Panc1 (cell line): ENCODE results near the gene TSSC4. TPM values are rescaled to one million over a fixed set of nuclear protein-coding genes. Genes with fewer than 3 reads are reported as not detected.

ENCODE experiments used
- ATAC-seq: fragments of 200-7000 bp; cut with Tn5 transposase; 2 replicates; pipeline ENCODE4 v1.9.1; 2020; ENCODE audit warnings: mild to moderate bottlenecking, moderate library complexity
- BruUV-seq: library from RNA; stranded (reverse); fragments of 400-500 nt; replicated peaks from 2 replicates; lab custom pipeline; 2021; lab: Mats Ljungman, UMichigan
- CTCF ChIA-PET: fragments of 300-600 bp; sonication (Branson Sonifier 250); formaldehyde crosslinking; loops from one replicate; lab custom pipeline; 2022; ENCODE audit warnings: antibody characterized with exemption; lab: Charles Lee
- POLR2A ChIA-PET: fragments of 300-600 bp; sonication (Branson Sonifier 250); formaldehyde crosslinking; loops from one replicate; lab custom pipeline; 2022; ENCODE audit warnings: antibody characterized with exemption; lab: Charles Lee
- DNase-seq: peaks from one replicate; pipeline ENCODE4 v3.0.0-alpha.2; 2010; ENCODE audit warnings: low read depth, low spot score
- H3K27ac ChIP-seq: 2 replicates; pipeline ENCODE4 v1.5.1; 2011; ENCODE audit warnings: mild to moderate bottlenecking, low read length, inconsistent platforms
- H3K27me3 ChIP-seq: fragments of 200-500 bp; sonication (Bioruptor generic); 2 replicates; pipeline ENCODE4 v1.6.0; 2014; ENCODE audit warnings: low read length, inconsistent platforms; ENCODE audit not compliant: control insufficient read depth, insufficient read depth
- H3K36me3 ChIP-seq: fragments of 200-500 bp; sonication (Bioruptor generic); 2 replicates; pipeline ENCODE4 v1.5.1; 2014; ENCODE audit warnings: inconsistent platforms, mild to moderate bottlenecking, low read length, moderate library complexity; ENCODE audit not compliant: control insufficient read depth, insufficient read depth
- H3K4me1 ChIP-seq: 2 replicates; pipeline ENCODE4 v1.5.1; 2011; ENCODE audit warnings: inconsistent platforms, mild to moderate bottlenecking, low read length, moderate library complexity; ENCODE audit not compliant: control insufficient read depth, insufficient read depth
- H3K4me3 ChIP-seq, 2 experiments: 2 replicates each; pipeline ENCODE4 v1.5.1; 2011 to 2012; ENCODE audit warnings: low read depth in 2 of 2, low read length in 2 of 2, mild to moderate bottlenecking in 2 of 2, inconsistent platforms in 1 of 2, moderate library complexity in 1 of 2
- H3K9me3 ChIP-seq: fragments of 200-500 bp; sonication (Bioruptor generic); 2 replicates; pipeline ENCODE4 v1.5.1; 2014; ENCODE audit warnings: low read depth, mild to moderate bottlenecking, inconsistent platforms, low read length, moderate library complexity; ENCODE audit not compliant: control insufficient read depth, insufficient read depth
- CTCF ChIP-seq: fragments of 450-650 bp; IDR thresholded peaks from 2 replicates; pipeline ENCODE4 v1.5.1; 2017; ENCODE audit warnings: mild to moderate bottlenecking
- POLR2AphosphoS5 ChIP-seq: IDR thresholded peaks from 2 replicates; pipeline ENCODE4 v1.6.1; 2012; ENCODE audit warnings: mild to moderate bottlenecking, low read depth, low read length, moderate library complexity
- REST ChIP-seq, 2 experiments: IDR thresholded peaks; 2 replicates each; pipeline ENCODE4 v1.6.1; 2011 to 2012; ENCODE audit warnings: low read depth in 2 of 2, control low read depth in 1 of 2, low read length in 1 of 2, mild to moderate bottlenecking in 1 of 2, moderate library complexity in 1 of 2; ENCODE audit not compliant: insufficient read depth in 1 of 2
- SIN3A ChIP-seq: IDR thresholded peaks from 2 replicates; pipeline ENCODE4 v1.6.1; 2012; ENCODE audit warnings: low read depth, mild to moderate bottlenecking, low read length, moderate library complexity, borderline replicate concordance; ENCODE audit not compliant: insufficient read depth
- TCF7L2 ChIP-seq: IDR thresholded peaks from 2 replicates; pipeline ENCODE4 v1.6.1; 2011; ENCODE audit warnings: mild to moderate bottlenecking, low read depth, low read length, inconsistent platforms
- in situ Hi-C: cut with HindIII; loops from 2 replicates; pipeline ENCODE4 v1.10.0; 2016; ENCODE audit warnings: low sequenced_read_pairs, low pct_unique_long_range_greater_than_20kb
- intact Hi-C: fragments of 100-400 bp; cut with micrococcal nuclease; formaldehyde crosslinking; loops from one replicate; pipeline ENCODE4 v1.10.0; 2022; ENCODE audit not compliant: unreplicated experiment
- total RNA-seq: library from RNA; stranded (reverse); gene quantifications from one replicate; pipeline ENCODE4 v1.2.1, GENCODE V29; 2021; ENCODE audit not compliant: unreplicated experiment

Gene TSSC4
- total RNA-seq, 1 experiment from 2014 or later = 132 TPM

GRCh38 chr11:2406451-2406850 lies 5.9 kb downstream of the TSSC4 start:
- H3K4me3 ChIP-seq = no peak overlapping the region
- peaks cover 8% of the 10 kb centered on the region for H3K4me1 ChIP-seq
- in situ Hi-C loops = no loop called here
- H3K36me3 ChIP-seq = peaks cover 4% of the 10 kb centered on the region; the same call in 1 of the 2 replicates
- H3K9me3 ChIP-seq = no peaks in the 10 kb centered on the region
- no peaks in the 10 kb centered on the region for H3K27me3 ChIP-seq
- no TSS peak for BruUV-seq
- ATAC-seq = no peak
- ChIA-PET CTCF (interaction anchor here (1.2 kb wide), 1 partner anchor 14 kb away, joined by 3 read pairs; no protein-coding TSS in a partner anchor), POLR2A (no interaction called here)
- no peak for TF ChIP-seq REST (IDR thresholded peaks at IDR 0.05; ENCODE audit: insufficient read depth in 1 of 2, low read depth in 2 of 2, low read length in 1 of 2)
- TF ChIP-seq TCF7L2 = no peak
- TF ChIP-seq CTCF = no peak
- no peak for TF ChIP-seq POLR2AphosphoS5
- TF ChIP-seq SIN3A = no peak
- no peak for DNase-seq
- no peak overlapping the region for H3K27ac ChIP-seq
- intact Hi-C loops = no loop called here

GRCh38 chr11:2406878-2407410 lies 6.4 kb downstream of the TSSC4 start:
- ATAC-seq (no peak), DNase-seq (no peak)
- peaks cover 4% of the 10 kb centered on the region; the same call in 1 of the 2 replicates for H3K36me3 ChIP-seq
- H3K9me3 ChIP-seq = no peaks in the 10 kb centered on the region
- H3K4me3 ChIP-seq = no peak overlapping the region
- no peaks in the 10 kb centered on the region for H3K27me3 ChIP-seq
- CTCF ChIA-PET = no interaction called here
- in situ Hi-C loops = no loop called here
- TF ChIP-seq CTCF (no peak), POLR2AphosphoS5 (no peak), SIN3A (no peak)
- BruUV-seq = no TSS peak
- H3K4me1 ChIP-seq = peaks cover 3% of the 10 kb centered on the region
- H3K27ac ChIP-seq = no peak overlapping the region
- POLR2A ChIA-PET = no interaction called here
- intact Hi-C loops = no loop called here
